ENCODE results near the gene RAB11FIP5.
"Not testable (repeated sequence)": the region's sequence is repeated elsewhere in the genome, so short reads cannot be mapped to it uniquely, and the experiment has no call there.

The RAB11FIP5 gene

DNA sequence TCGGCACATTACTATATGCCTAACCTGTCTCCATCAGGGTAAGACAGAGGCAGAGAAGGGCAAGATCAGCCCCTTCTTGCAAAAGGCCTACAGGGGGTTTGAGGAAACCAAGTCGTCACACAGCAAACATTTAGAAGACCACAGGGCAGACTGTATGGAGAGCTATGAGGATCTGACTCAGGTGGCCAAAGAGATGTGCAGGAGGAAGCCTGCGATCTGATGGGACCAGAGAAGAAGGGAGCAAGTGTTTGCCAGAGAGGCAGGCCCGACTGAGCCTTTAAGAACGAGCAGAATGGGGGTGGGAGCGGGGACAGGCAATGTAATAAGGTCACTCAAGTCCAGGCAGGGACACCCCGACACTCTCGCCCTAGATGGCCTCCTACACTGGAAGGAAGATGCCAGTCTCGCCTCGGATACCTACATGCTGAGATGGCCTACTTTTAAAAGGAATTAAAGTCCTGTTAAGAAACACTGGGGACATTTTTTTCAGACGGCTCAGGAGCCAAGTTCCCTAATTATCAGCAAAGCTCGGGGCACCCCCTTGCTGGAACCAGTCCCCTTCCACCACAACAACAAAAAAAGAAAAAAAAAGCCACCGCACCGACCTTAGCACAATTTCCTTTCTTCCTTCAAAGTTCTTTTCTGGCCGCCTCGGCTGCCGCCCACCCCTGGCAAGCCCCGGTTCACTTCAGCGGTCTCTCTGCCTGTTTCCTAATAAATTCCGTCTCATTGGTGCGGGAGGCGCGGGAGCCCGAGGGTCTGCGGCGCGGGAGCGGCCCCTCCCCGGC is 42.7 kb downstream of the RAB11FIP5 start:
- in situ Hi-C loops (cut with MboI; ENCODE audit: low sequenced_read_pairs): no loop called here

DNA sequence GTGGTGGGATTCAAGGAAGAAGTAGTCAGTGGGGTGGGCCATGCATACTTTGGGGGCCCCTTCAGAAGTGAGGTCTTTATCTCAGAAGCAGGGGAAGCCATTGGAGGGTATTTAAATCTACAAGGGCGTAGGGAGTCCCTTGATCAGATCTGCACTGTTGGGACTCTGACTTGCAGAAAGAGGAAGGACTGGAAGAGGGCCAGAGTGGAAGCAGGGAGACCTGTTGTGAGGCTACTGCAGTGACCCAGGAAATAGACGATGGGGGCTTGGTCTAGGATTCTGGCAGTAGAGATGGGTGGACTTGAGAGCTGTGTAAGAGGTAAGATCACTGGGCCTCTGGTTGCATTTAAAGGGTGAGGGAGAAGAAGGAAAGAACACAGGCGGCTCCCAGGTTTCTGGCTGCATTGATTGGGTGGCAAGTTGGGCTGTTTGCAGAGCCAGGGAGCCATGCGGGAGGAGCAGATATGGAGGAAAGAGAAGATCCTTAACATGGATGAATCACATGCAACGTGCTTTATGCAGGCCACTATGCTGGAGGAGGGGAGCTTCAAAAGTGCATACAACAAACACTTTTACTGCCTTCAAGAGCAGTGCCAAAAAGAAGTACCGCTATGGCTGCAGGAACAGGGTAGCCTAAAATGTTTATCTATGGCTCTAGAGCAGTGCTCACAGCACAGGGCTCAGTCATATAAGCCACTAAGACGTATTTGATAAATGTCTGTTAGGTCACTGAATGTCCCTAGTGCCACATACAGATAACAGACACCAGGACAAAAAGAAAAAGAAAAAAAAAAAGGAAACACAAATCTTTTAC is 43.5 kb downstream of the RAB11FIP5 start:
- in situ Hi-C loops (cut with MboI; ENCODE audit: low sequenced_read_pairs): no loop called here

DNA sequence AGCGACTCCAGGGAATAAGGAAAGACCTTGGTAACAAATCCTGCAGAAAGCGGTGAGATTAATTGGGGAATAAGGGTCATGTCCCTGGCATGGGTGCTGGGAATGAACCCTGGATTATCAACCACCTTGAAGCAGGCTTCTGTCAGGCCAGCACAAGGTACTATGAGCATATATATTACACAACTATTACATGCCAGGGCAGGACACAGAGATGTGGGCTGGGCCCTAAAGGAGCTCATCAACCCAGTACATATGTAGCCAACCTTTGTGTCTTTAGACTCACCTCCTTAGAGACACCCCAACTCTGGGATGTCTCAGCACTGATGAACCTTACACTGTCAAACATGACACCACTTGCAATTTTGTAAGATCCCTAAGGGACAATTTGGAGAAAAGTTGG is 44.6 kb downstream of the RAB11FIP5 start:
- in situ Hi-C loops (cut with MboI; ENCODE audit: low sequenced_read_pairs): no loop called here

DNA sequence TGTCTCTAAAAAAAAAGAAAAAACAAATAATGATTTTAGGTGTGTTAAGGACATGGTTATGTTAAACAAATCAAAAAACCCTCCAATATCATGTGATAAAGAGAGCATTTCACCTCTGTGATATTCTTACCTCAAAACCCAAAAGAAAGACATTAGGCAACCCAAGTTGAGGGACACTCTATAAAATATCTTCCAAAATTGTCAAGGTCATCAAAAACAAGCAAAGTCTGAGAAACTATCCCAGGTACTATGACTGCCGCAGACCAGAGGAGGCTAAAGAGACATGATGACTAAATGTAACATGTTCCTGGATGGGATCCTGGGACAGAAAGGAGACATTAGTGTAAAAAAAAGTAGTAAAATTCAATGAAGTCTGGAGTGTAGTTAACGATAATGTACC is 45.7 kb downstream of the RAB11FIP5 start:
- in situ Hi-C loops (cut with MboI; ENCODE audit: low sequenced_read_pairs): no loop called here

DNA sequence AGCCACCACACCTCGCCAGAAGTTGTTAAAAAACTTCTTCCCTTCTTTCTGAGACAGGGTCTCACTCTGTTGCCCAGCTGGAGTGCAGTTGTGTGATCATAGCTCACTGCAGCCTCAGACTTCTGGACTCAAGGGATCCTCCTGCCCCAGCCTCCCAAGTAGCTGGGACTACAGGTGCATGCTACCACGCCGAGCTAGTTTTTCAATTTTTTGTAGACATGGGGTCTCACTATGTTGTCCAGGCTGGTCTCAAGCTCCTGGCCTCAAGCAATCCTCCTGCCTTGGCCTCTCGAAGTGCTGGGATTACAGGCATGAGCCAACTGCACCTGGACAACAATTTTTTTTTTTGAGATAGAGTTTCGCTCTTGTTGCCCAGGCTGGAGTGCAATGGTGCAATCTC is 47.7 kb downstream of the RAB11FIP5 start:
- in situ Hi-C loops (cut with MboI; ENCODE audit: low sequenced_read_pairs): not testable (repeated sequence)

DNA sequence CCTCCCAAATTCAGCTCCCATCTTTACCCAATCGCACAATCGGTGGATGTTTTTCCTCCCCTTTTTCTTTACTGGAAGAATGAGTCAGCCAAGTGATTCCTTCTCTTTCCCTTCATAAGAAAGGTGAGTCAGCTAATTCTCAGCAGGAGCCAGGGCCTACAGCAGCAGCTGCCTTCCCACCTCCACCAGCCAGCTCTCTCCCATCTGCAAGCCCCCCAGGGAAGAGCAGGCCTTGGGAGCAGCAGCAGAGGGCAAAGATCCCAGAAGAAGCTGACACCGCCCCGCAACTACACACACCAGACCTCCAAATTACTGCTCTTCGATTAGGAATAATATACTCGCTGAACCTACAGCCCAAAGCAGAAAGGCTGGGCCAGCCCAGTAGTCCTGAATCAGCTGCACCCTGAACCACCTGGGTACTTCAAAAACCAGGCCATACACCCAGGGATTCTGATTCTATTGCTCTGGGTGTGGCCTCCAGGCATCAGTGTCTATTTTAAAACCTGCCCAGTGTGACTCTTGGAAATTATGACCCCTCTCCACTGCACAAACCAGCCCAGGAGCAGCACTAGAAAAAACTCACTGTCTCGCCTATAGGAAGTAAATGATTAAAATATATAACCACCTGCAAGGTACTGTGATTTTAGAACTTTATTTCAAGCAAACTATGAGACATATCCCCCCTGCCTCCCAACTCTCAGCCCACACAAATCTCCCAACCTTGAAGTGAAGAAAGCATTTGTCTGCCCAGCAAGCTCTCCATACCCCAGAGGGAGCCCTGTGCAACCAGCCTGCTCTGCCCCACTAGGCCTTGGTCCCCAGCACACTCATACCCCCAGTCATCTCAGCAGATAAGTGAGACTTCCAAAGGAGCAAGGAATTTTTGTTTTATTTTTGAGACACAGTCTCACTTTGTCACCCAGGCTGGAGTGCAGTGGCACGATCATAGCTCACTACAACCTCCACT is 48.6 kb downstream of the RAB11FIP5 start:
- in situ Hi-C loops (cut with MboI; ENCODE audit: low sequenced_read_pairs): no loop called here

DNA sequence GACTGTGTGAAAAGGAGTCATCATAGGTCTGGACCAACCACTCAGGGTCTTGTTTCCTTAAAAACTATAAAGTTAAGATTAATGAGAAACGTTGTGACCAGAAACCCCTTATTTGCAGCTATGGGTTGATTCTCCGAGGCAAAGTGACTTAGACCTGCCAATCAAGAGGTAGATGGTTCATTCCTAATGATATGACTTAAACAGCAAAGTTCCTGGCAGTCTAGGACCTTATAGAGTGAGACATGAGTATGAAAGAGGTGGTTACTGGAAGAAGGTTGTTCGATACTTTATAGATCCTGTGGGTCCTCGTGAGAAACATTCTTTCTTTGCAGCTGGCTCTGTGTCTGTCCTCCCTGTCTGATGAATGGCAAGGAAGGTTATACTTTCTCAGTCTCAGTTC is 49.3 kb downstream of the RAB11FIP5 start:
- in situ Hi-C loops (cut with MboI; ENCODE audit: low sequenced_read_pairs): no loop called here

GRCh38 chr2:73059106-73059505 is 53.6 kb downstream of the RAB11FIP5 start:
- in situ Hi-C loops (cut with MboI; ENCODE audit: low sequenced_read_pairs): no loop called here

GRCh38 chr2:73054980-73055379 is 57.8 kb downstream of the RAB11FIP5 start:
- in situ Hi-C loops (cut with MboI; ENCODE audit: low sequenced_read_pairs): no loop called here

GRCh38 chr2:73053316-73054114 is 59.2 kb downstream of the RAB11FIP5 start:
- in situ Hi-C loops (cut with MboI; ENCODE audit: low sequenced_read_pairs): no loop called here

DNA sequence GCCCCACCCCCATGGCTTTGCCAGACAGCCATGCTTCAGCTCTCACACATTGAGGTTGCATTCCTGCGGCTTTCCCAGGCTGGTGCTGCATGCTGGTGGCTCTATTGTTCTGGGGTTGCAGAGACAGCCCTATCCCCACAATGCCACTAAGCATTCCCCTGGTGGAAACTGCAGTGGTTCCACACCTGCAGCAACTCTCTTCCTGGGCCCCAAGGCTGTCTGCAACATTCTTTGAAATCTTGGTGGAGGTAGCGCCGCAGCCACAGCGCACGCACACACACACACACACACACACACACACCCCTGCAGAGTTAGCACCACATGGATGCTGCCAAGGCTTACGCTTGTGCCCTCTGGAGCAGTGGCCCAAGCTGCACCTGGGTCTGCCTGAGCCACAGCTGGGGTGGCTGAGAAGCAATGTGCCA is 62.6 kb downstream of the RAB11FIP5 start:
- in situ Hi-C loops (cut with MboI; ENCODE audit: low sequenced_read_pairs): no loop called here

- in situ Hi-C loops (cut with MboI; ENCODE audit: low sequenced_read_pairs): no loop called here
Observed at GRCh38 chr2:73043929-73044832, 68.6 kb downstream of the RAB11FIP5 start.

- in situ Hi-C loops (cut with MboI; ENCODE audit: low sequenced_read_pairs): no loop called here
Observed at GRCh38 chr2:73043276-73043675, 69.5 kb downstream of the RAB11FIP5 start.

DNA sequence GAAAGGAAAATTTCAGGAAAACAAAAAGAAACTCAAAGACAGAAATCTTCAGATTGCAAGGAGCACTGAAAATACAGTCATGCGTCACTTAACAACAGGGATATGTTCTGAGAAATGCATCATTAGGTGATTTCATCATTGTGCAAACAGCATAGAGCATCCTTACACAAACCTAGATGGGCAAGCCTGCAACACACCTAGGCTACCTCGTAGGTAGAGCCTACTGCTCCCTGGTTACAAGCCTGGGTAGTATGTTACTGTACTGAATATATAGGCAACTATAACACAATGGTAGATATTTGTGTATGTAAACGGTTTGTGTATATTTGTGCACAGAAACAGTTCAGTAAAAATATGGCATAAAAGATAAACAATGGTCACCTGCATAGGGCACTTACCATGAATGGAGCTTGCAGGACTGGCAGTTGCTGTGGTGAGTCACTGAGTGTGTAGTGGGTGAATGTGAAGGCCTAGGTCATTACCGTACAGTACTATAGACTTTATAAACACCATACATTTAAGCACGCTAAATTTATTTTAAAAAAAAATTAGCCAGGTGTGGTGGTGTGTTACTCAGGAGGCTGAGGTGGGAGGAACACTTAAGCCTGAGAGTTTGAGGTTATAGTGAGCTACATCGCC is 74.7 kb downstream of the RAB11FIP5 start:
- in situ Hi-C loops (cut with MboI; ENCODE audit: low sequenced_read_pairs): no loop called here

DNA sequence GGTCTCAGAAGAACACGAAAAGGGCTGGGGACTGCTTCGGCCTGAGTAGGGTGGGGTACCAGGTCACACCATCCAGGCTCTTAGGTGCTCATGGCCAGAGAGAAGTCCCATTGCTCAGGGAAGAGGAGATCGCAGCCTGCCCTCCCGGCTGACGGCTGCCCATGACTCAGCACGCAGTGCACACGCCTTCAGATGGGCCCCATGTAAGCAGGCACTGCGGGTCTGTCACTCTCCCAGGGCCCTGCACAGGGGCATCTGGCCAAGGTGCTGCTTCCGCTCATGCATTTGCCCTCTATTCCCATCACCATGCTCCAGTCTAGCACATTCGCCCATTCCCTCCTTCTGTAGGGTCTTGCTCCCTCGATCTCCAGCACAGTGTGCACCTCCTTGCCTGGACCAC is 76.0 kb downstream of the RAB11FIP5 start:
- in situ Hi-C loops (cut with MboI; ENCODE audit: low sequenced_read_pairs): no loop called here

DNA sequence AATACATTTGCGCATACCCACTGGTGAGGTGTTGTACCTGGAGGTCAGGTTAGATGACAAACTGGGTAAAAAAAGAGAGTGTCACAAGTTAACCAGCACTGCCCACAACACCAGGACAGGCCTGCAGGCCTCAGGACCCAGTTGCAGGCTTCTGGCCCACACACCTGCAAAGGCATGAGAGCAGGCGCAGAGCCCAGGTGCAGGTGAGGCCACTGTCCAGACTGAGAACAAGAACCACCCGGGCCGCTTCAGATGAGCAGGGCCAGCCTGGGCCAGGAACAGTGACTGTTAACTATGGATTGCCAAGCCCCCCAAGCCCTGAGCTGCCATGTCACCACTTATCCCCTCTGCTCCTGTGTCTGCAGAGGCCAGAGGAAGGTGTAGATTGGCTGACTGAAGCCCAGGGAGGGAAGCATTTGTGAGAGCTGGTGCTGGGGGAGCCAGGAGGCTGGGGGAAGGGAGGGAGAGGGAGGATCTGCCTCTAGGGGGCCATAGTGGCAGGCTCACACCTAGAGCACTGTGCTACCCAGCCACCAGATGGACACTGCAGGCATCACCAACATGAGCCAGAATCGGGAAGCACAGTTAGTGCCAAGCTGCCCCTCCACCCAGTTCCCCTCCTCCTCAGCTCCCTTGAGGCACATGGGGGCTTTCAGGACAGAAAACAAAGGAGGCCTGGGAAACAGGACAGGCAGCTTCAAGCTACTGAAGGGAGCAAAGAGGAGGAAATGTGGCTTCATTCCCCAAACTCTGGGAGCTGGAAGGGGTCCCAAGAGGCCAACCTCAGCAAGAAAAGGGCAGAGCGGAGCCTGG is 76.6 kb downstream of the RAB11FIP5 start:
- in situ Hi-C loops (cut with MboI; ENCODE audit: low sequenced_read_pairs): no loop called here

- in situ Hi-C loops (cut with MboI; ENCODE audit: low sequenced_read_pairs): no loop called here
Observed at GRCh38 chr2:73034661-73035375, 77.9 kb downstream of the RAB11FIP5 start.

All from HL-60/S4 treated with phorbol 12-myristate 13-acetate at 8.2 ng/mL for 4 days and 3 days (cell line).